Right atrium auricular region (tissue), 2 donors: ENCODE data around the gene NIT1. TPM values are rescaled to one million over a fixed set of nuclear protein-coding genes. Genes with fewer than 3 reads are reported as not detected.

Experiments used
- DNase-seq: peaks from one replicate; pipeline ENCODE4 v3.0.0-alpha.2; 2019; ENCODE audit warnings: low spot score
- H3K27ac ChIP-seq, 2 donors: fragments of 200-600 bp; sonication (generic); 1 replicate in 1 of 2; 2 replicates in 1 of 2; pipeline ENCODE4 v1.5.1; 2016 to 2019
- H3K27me3 ChIP-seq, 2 donors: fragments of 200-600 bp; sonication (generic); one replicate each; pipeline versions ENCODE4 v1.5.1 to v1.6.0; 2017 to 2019
- H3K36me3 ChIP-seq: fragments of 200-600 bp; sonication (generic); one replicate; pipeline ENCODE4 v1.5.1; 2016
- H3K4me1 ChIP-seq, 2 donors: fragments of 200-600 bp; sonication (generic); one replicate each; pipeline versions ENCODE4 v1.5.1 to v1.6.0; 2017 to 2019
- H3K4me3 ChIP-seq, 2 donors: fragments of 200-600 bp; sonication (generic); 1 replicate in 1 of 2; 2 replicates in 1 of 2; pipeline ENCODE4 v1.5.1; 2017 to 2019; ENCODE audit warnings: mild to moderate bottlenecking in 1 of 2, moderate library complexity in 1 of 2
- H3K9me3 ChIP-seq, 2 donors: fragments of 200-600 bp; sonication (generic); one replicate each; pipeline ENCODE4 v1.5.1; 2019
- total RNA-seq, 2 donors: library from RNA; depleted of rRNA; stranded (reverse); fragments of >200 nt; gene quantifications; one replicate each; pipeline ENCODE4 v1.1.0, GENCODE V29; 2016
- TF ChIP-seq, protein P1 (sequence below), 2 donors: fragments of 200-600 bp; sonication (generic); IDR thresholded peaks; one replicate each; pipeline ENCODE4 v1.5.1; 2019; ENCODE audit warnings: antibody characterized with exemption in 2 of 2

The NIT1 gene
- total RNA-seq, 2 donors from 2014 or later, result 19.1 to 26.0 TPM

DNA sequence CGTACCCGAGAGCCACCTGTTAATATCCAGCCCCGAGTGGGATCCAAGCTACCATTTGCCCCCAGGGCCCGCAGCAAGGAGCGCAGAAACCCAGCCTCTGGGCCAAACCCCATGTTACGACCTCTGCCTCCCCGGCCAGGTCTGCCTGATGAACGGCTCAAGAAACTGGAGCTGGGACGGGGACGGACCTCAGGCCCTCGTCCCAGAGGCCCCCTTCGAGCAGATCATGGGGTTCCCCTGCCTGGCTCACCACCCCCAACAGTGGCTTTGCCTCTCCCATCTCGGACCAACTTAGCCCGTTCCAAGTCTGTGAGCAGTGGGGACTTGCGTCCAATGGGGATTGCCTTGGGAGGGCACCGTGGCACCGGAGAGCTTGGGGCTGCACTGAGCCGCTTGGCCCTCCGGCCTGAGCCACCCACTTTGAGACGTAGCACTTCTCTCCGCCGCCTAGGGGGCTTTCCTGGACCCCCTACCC is 42.8 kb downstream of the NIT1 start:
- H3K9me3 ChIP-seq, result no peaks in the 10 kb centered on the region
- no peak overlapping the region for H3K4me3 ChIP-seq
- TF ChIP-seq, protein P1, sequence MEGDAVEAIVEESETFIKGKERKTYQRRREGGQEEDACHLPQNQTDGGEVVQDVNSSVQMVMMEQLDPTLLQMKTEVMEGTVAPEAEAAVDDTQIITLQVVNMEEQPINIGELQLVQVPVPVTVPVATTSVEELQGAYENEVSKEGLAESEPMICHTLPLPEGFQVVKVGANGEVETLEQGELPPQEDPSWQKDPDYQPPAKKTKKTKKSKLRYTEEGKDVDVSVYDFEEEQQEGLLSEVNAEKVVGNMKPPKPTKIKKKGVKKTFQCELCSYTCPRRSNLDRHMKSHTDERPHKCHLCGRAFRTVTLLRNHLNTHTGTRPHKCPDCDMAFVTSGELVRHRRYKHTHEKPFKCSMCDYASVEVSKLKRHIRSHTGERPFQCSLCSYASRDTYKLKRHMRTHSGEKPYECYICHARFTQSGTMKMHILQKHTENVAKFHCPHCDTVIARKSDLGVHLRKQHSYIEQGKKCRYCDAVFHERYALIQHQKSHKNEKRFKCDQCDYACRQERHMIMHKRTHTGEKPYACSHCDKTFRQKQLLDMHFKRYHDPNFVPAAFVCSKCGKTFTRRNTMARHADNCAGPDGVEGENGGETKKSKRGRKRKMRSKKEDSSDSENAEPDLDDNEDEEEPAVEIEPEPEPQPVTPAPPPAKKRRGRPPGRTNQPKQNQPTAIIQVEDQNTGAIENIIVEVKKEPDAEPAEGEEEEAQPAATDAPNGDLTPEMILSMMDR (IDR thresholded peaks at IDR 0.05), result no peak
- H3K27me3 ChIP-seq, result no peaks in the 10 kb centered on the region
- peaks cover 0 to 40% of the 10 kb centered on the region in 2 donors for H3K4me1 ChIP-seq
- no peak for DNase-seq
- H3K27ac ChIP-seq, result peak overlapping the region in 1 of 2 donors; percentile 96
- H3K36me3 ChIP-seq, result peaks cover 29% of the 10 kb centered on the region

DNA sequence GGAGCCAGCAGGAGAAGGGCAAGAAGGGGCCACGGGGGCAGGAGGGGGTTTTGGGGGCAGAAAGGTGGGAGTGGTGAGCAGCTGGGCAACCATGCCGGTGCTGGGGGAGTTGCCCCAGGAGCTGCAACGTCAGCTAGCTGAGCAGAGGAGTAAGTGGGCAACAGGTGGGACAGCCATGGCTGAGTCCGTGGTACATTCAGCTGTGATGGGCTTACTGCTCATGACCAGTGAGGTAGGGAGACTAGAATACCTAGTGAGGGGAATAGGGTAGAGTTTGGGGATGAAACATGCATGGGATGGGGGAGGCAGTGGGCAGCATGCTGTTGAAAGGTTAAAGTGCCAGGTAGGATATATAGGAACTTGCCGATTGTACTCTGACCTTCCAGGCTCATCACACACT is 43.7 kb downstream of the NIT1 start:
- peaks cover 0 to 43% of the 10 kb centered on the region in 2 donors for H3K4me1 ChIP-seq
- no peak overlapping the region for H3K27ac ChIP-seq
- H3K27me3 ChIP-seq, result no peaks in the 10 kb centered on the region
- no peak overlapping the region for H3K4me3 ChIP-seq
- H3K36me3 ChIP-seq, result peaks cover 29% of the 10 kb centered on the region
- TF ChIP-seq, protein P1 (IDR thresholded peaks at IDR 0.05), result no peak
- DNase-seq, result no peak
- H3K9me3 ChIP-seq, result no peaks in the 10 kb centered on the region

DNA sequence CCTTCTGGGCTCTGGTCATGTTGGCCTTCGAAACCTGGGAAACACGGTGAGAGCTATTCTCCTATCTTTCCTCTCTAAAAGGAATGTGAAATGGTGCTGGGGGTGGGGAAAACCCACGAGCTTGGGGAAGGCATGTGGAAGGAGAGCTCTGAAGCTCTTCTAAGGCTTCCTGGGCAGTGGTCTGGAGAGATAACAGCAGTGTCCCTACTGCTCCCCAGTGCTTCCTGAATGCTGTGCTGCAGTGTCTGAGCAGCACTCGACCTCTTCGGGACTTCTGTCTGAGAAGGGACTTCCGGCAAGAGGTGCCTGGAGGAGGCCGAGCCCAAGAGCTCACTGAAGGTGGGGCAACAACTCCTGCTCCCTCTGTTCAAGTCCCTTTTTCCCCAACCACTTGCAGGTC is 44.1 kb downstream of the NIT1 start:
- TF ChIP-seq, protein P1 (IDR thresholded peaks at IDR 0.05), result no peak
- Histone ChIP-seq H3K4me3 (no peak overlapping the region), H3K9me3 (no peaks in the 10 kb centered on the region), H3K4me1 (peaks cover 0 to 47% of the 10 kb centered on the region in 2 donors), H3K27me3 (no peaks in the 10 kb centered on the region), H3K36me3 (peaks cover 27% of the 10 kb centered on the region), H3K27ac (no peak overlapping the region)
- DNase-seq, result no peak

GRCh38 chr1:161162806-161163205 is 44.9 kb downstream of the NIT1 start:
- H3K9me3 ChIP-seq, result no peaks in the 10 kb centered on the region
- DNase-seq, result no peak
- no peak overlapping the region for H3K4me3 ChIP-seq
- peaks cover 19% of the 10 kb centered on the region for H3K36me3 ChIP-seq
- TF ChIP-seq, protein P1 (IDR thresholded peaks at IDR 0.05), result no peak
- peaks cover 0 to 50% of the 10 kb centered on the region in 2 donors for H3K4me1 ChIP-seq
- H3K27me3 ChIP-seq, result no peaks in the 10 kb centered on the region
- H3K27ac ChIP-seq, result no peak overlapping the region

GRCh38 chr1:161163793-161164192 is 45.9 kb downstream of the NIT1 start:
- TF ChIP-seq, protein P1 (IDR thresholded peaks at IDR 0.05), result no peak
- Histone ChIP-seq H3K36me3 (peaks cover 17% of the 10 kb centered on the region), H3K4me3 (no peak overlapping the region), H3K4me1 (peaks cover 0 to 46% of the 10 kb centered on the region in 2 donors), H3K27me3 (no peaks in the 10 kb centered on the region), H3K9me3 (no peaks in the 10 kb centered on the region), H3K27ac (no peak overlapping the region)
- DNase-seq, result no peak
